Skin epidermis (tissue), 12 donors: ENCODE measurements around the gene USP51.
"Not testable (repeated sequence)": the region's sequence is repeated elsewhere in the genome, so short reads cannot be mapped to it uniquely, and the experiment has no call there.

Experiments
- H3K27ac ChIP-seq, 21 experiments: fragments of 200-600 bp; sonication (generic) in 11 of 21; one replicate each; pipeline ENCODE4 v1.5.0; 2020; ENCODE audit warnings: mild to moderate bottlenecking in 3 of 21, inconsistent platforms in 2 of 21, moderate library complexity in 2 of 21
- H3K4me3 ChIP-seq, 7 experiments: fragments of 200-600 bp; sonication (generic) in 2 of 7; one replicate each; pipeline ENCODE4 v1.5.0; 2020; ENCODE audit warnings: inconsistent platforms in 2 of 7, mild to moderate bottlenecking in 2 of 7, moderate library complexity in 1 of 7

Gene USP51

GRCh38 chrX:55489314-55490009, at the start of gene USP51:
USP51 (minus strand) TSS chrX:55489848; CDS start chrX:55488939, 909 bp downstream.
- H3K27ac ChIP-seq, result peak within 1 kb of the TSS; percentile 63 to 91 (median 82)
- peak within 1 kb of the TSS; percentile 44 to 66 (median 58) for H3K4me3 ChIP-seq

GRCh38 chrX:55524487-55524886, 34.8 kb upstream of the USP51 start:
- no peak overlapping the region for H3K27ac ChIP-seq
- no peak overlapping the region for H3K4me3 ChIP-seq

- Histone ChIP-seq H3K4me3 (no peak overlapping the region), H3K27ac (no peak overlapping the region)
Measured at GRCh38 chrX:55523356-55523755, 33.7 kb upstream of the USP51 start.

GRCh38 chrX:55522596-55523276, 33.1 kb upstream of the USP51 start:
- H3K27ac ChIP-seq, result peak overlapping the region in 2 of 21 experiments; percentile 38 to 48

GRCh38 chrX:55521687-55522086, 32.0 kb upstream of the USP51 start:
- H3K27ac ChIP-seq, result no peak overlapping the region
- H3K4me3 ChIP-seq, result no peak overlapping the region

More at GRCh38 chrX:55522596-55523276, 33.1 kb upstream of the USP51 start:
- H3K4me3 ChIP-seq, result no peak overlapping the region

GRCh38 chrX:55516794-55517481, 27.3 kb upstream of the USP51 start:
- not testable (repeated sequence) for H3K27ac ChIP-seq, H3K4me3 ChIP-seq

GRCh38 chrX:55513045-55513737, 23.5 kb upstream of the USP51 start:
- not testable (repeated sequence) for H3K4me3 ChIP-seq, H3K27ac ChIP-seq

- not testable (repeated sequence) for H3K27ac ChIP-seq, H3K4me3 ChIP-seq
Measured at GRCh38 chrX:55508410-55509152, 18.9 kb upstream of the USP51 start.

GRCh38 chrX:55507699-55508098, 18.1 kb upstream of the USP51 start:
- not testable (repeated sequence) for H3K4me3 ChIP-seq, H3K27ac ChIP-seq

GRCh38 chrX:55507010-55507409, 17.4 kb upstream of the USP51 start:
- not testable (repeated sequence) for H3K27ac ChIP-seq, H3K4me3 ChIP-seq

- Histone ChIP-seq H3K27ac (no peak overlapping the region), H3K4me3 (no peak overlapping the region)
Measured at GRCh38 chrX:55490974-55491373, 1.3 kb upstream of the USP51 start.

GRCh38 chrX:55490121-55490520, 473 bp upstream of the USP51 start:
- peak overlapping the region in 16 of 21 experiments; percentile 70 to 91 (median 82) for H3K27ac ChIP-seq
- H3K4me3 ChIP-seq, result peak overlapping the region in 4 of 7 experiments; percentile 44 to 66 (median 56)

- Histone ChIP-seq H3K27ac (peak overlapping the region; percentile 63 to 91 (median 82)), H3K4me3 (peak overlapping the region; percentile 44 to 66 (median 58))
Measured at GRCh38 chrX:55488593-55489313, 895 bp downstream of the USP51 start.

- Histone ChIP-seq H3K27ac (peak overlapping the region in 19 of 21 experiments; percentile 22 to 91 (median 82)), H3K4me3 (peak overlapping the region; percentile 44 to 66 (median 58))
Measured at GRCh38 chrX:55488006-55488592, 1.5 kb downstream of the USP51 start.

GRCh38 chrX:55487143-55487542, 2.5 kb downstream of the USP51 start:
- Histone ChIP-seq H3K4me3 (no peak overlapping the region), H3K27ac (no peak overlapping the region)

- Histone ChIP-seq H3K27ac (no peak overlapping the region), H3K4me3 (no peak overlapping the region)
Measured at GRCh38 chrX:55486736-55487135, 2.9 kb downstream of the USP51 start.

GRCh38 chrX:55484948-55485347, 4.7 kb downstream of the USP51 start:
- Histone ChIP-seq H3K4me3 (no peak overlapping the region), H3K27ac (no peak overlapping the region)

- H3K27ac ChIP-seq, result no peak overlapping the region
- H3K4me3 ChIP-seq, result no peak overlapping the region
Measured at GRCh38 chrX:55480390-55481062, 9.1 kb downstream of the USP51 start.
